ENCODE data around the gene C6orf136.

C6orf136 gene

DNA sequence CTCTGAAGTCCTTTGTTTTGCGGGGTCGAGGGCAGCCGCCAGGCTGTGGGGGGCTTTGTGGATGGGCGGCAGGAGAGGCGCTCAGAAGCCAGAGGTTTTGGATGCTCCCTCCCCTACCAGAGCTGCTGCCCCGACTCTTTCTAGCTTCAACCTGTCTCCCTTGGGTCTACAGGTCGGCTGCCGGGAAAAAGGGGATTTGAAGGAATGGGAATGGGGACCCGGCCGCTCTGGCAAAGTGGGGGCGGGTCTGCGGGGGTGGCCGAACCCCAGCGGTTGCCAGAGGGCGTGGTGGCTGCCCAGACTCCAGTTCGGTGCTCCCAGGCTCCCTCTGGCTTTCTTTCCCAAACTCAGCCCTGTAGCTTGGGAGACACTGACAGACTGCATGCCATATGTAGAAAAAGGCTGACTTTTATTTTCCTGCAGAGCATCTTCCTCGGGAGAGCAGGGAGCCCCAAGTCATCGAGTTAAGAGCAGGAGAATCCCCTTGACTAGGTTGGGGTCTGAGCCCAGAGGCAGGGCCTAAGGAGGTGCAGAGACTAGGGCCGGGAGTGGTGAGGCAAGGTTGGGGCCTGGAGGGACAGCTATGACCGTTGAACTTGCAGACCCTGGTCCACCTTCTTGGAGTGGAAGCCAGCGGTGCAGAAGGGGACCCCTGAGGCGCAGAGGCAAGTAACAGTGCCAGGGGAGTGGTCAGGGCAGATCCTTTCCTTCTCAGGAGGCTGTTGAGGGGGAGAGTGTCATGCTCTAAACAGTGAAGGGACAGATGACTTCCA is 40.9 kb downstream of the C6orf136 start:
- no peak for DNase-seq

DNA sequence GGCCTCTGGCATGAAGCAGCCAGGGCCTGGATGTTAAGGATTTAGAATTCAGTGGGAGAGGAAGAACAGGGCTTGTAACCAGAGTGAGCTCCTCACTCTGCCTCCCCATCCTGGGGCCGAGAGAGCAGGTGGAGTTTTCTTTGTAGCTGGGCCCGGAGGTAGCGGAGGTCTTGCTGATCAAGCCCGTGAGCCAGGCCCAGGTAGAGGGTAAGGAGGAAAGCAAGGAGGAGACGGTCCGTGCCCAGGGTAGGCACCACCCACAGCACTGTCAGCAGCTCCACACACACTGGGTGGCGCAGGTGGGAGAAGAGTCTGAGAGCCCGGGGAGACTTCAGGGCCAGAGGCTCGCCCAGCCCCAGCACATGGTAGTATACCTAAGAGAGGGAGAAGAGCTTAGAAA is 41.6 kb downstream of the C6orf136 start:
- DNase-seq, result no peak

DNA sequence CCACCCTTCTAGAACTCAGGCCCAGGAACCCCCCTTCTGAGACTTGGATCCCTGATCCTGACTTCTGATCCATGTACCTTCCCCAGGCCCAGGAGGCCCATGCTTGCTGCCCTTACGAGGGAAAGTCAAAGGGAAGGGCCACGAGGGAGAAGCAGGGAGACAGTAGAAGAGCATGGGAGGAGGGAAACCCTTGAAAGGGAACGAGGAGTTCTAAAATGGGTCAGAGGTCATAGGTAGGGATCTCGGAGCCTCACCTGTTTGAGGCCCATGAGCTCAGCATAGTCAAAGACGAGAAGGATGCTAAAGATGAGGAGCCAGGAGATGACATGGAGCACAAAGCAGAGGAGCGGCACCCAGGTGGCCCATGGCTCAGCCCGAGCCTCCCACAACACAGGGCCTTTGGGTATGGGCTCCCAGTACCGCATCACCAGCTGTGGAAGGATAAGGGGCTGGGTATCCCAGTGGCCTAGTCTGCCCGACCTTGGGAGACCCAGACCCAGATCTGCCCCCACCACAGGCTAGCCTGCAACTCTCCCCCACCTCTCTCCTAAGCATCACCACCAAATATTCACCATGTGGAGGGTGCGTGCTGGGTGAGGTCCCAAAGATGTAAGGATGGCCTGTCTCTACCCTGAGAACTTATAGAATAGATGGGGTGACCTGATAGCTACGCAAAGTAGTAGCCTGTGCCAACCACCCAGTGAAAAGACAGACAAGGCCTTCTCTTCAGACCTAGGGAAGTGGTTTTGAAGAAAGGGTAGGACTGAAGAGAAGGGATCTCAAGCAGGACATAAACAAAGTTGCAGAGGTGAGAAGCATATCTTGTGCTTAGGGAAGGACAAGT is 42.3 kb downstream of the C6orf136 start:
- DNase-seq, result no peak

DNA sequence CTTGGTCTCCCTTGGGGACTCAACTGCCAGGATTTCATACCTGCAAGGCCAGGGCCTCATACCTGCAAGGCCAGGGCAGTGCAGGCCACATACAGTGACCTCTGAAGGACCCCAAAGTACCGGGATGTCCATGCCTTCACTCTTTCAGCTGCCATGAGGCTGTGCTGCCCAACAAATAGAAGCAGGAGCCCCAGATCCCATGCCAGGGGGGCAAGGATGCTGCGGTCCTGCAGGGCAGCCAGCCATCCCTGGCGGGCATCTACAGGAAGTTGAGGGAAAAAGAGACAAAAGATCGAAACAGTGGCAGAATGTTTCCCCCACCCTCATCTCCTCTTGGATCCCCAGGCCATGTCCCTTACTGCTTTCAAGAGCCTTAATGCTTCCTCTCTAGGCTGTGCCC is 43.1 kb downstream of the C6orf136 start:
- no peak for DNase-seq

DNA sequence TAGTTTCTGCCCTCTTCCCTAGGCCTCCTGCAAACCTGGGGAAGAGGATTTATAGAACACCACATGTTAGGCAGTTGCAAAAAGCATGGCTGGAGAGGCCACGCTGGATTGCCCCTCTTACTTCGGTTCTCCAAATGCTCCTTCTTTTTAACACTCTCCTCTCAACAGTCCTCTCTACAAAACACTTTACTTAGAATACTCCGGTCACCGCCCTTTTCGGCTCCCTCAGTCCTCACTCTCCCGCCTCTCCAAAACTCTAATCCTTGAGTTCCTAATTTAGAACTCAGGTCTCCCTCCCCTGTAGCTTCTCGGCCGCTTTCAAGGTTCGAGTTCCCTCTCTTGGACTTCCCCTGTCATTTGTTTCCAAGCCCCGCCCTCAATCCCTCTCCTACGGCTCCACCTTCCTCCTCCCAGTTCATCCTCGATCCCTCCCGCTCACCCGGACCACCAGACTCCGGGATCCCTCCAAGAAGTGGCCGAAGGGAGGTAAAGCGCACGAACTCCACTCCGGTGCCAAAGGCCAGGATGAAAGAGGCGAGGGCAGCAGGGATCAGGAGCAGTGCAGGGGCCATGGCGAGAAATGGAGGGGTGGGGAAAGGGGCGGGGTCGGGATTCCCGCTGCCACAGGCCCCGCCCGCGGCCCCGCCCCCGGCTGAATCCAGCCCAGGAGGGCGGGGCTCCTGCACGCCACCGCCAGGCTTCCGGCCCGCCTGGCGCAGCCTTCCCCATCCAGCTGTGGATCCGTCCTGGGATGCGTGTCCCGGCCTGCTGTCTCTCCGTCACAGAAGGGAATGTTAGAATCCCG is 43.7 kb downstream of the C6orf136 start, which contains the start of gene NRM:
Gene NRM (minus strand): TSS at position 582 of the 805 bp plus-strand sequence. CDS start 10 bp downstream, at position 572.
- DNase-seq, result peak; percentile 61

DNA sequence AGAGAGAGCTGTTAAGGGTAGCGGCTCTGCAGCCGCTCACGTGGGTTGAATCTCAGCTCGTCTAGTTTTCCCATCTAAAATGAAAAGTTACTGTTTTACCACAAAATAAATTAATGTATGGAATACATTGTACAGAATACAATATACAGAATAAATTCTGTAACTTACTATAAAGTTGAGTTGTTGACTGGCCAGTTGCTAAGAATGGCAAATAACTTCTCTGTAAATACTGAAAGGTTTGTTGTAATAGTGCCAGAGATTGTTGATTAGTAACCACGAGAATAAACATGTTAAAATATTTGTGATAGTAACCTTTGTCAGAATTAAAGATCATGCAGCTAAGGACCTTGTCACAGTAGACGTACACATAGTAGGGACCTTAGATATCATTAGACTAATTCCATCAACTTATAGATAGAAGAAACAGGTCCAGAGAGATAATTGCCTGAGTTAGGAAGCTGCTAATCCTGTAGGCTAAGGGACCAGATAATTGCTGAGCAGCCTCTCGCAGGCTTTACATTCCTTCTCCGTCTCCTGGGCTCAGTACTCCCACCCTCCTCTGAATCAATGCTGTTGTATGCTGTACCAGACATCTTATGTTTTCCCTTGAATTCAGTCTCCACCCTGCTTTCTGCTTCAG is 44.4 kb downstream of the C6orf136 start:
- DNase-seq, result no peak

DNA sequence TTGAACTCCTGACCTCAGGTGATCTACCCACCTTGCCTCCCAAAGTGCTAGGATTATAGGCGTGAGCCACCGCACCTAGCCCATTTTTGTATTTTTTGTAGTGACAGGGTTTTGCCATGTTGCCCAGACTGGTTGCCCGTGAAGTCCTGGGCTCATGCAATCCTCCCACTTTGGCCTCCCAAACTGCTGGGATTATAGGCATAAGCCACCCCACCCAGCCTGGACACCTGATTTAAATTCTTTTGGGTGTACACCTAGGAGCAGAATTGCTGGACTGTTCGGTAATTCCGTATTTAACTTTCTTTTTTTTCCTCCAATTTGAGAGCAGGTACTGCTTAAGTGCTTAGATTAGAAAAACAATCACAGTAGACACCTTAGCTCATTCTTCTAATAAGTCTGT is 49.5 kb downstream of the C6orf136 start:
- no peak for DNase-seq

DNA sequence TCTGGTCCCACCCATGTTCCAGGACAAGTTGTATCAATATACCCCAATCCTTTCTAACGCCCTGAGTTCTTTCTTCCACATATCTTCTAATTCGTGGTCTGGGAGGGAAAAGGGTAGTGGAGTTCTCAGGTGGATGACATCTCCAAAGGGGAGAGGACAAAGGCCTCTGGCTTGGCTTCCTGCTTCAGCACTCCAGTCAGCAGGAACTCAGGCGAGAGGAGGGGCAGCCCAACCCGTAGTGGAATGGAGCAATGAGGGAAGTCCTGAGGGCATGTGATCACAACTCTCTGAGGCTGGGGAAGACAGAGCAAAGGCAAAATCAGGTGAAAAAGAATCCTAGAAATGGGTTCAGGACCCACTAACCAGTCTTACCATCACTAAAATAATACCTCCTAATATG is 53.4 kb downstream of the C6orf136 start:
- no peak for DNase-seq
